ENCODE data around the gene CFHR3. TPM values are rescaled to one million over a fixed set of nuclear protein-coding genes. Genes with fewer than 3 reads are reported as not detected.

CFHR3 gene
- not detected for polyA plus RNA-seq (2012; ENCODE audit: insufficient read depth, insufficient read length, low read depth)

- no peaks in the 10 kb centered on the region for H3K36me3 ChIP-seq
- H3K4me3 ChIP-seq (ENCODE audit: low read depth, low read length), result no peak within 1 kb of the TSS
- H3K9me3 ChIP-seq, result no peaks in the 10 kb centered on the region
- no peaks in the 10 kb centered on the region for H3K4me1 ChIP-seq
- H3K27me3 ChIP-seq, result no peaks in the 10 kb centered on the region
- TF ChIP-seq CTCF (IDR thresholded peaks at IDR 0.05; ENCODE audit: low read depth, low read length), result no peak
- no peak for DNase-seq
Observed at GRCh38 chr1:196774603-196775002, at the start of gene CFHR3. TSS of gene CFHR3 (plus strand) at chr1:196774840. CDS start at chr1:196774887, 47 bp downstream.

- no peaks in the 10 kb centered on the region for H3K36me3 ChIP-seq
- no peak overlapping the region for H3K4me3 ChIP-seq (ENCODE audit: low read depth, low read length)
- peak; percentile 52 for TF ChIP-seq CTCF (IDR thresholded peaks at IDR 0.05; ENCODE audit: low read depth, low read length)
- H3K27me3 ChIP-seq, result peaks cover 11% of the 10 kb centered on the region
- no peak for DNase-seq
- no peaks in the 10 kb centered on the region for H3K9me3 ChIP-seq
- no peaks in the 10 kb centered on the region for H3K4me1 ChIP-seq
Observed at GRCh38 chr1:196732526-196732925, 42.1 kb upstream of the CFHR3 start.

- no peaks in the 10 kb centered on the region for H3K9me3 ChIP-seq
- DNase-seq, result no peak
- no peak overlapping the region for H3K4me3 ChIP-seq (ENCODE audit: low read depth, low read length)
- no peaks in the 10 kb centered on the region for H3K4me1 ChIP-seq
- no peaks in the 10 kb centered on the region for H3K36me3 ChIP-seq
- H3K27me3 ChIP-seq, result peaks cover 10% of the 10 kb centered on the region
- no peak for TF ChIP-seq CTCF (IDR thresholded peaks at IDR 0.05; ENCODE audit: low read depth, low read length)
Observed at GRCh38 chr1:196733091-196733970, 41.3 kb upstream of the CFHR3 start.

- DNase-seq, result no peak
Observed at GRCh38 chr1:196734006-196734405, 40.6 kb upstream of the CFHR3 start.

GRCh38 chr1:196734460-196734859, 40.2 kb upstream of the CFHR3 start:
- no peak overlapping the region for H3K4me3 ChIP-seq (ENCODE audit: low read depth, low read length)
- DNase-seq, result no peak
- no peaks in the 10 kb centered on the region for H3K9me3 ChIP-seq
- no peak for TF ChIP-seq CTCF (IDR thresholded peaks at IDR 0.05; ENCODE audit: low read depth, low read length)
- H3K27me3 ChIP-seq, result peaks cover 9% of the 10 kb centered on the region
- H3K36me3 ChIP-seq, result no peaks in the 10 kb centered on the region
- no peaks in the 10 kb centered on the region for H3K4me1 ChIP-seq

More at GRCh38 chr1:196734006-196734405, 40.6 kb upstream of the CFHR3 start:
- Histone ChIP-seq H3K27me3 (peaks cover 9% of the 10 kb centered on the region), H3K9me3 (no peaks in the 10 kb centered on the region), H3K4me3 (ENCODE audit: low read depth, low read length) (no peak overlapping the region), H3K36me3 (no peaks in the 10 kb centered on the region), H3K4me1 (no peaks in the 10 kb centered on the region)
- no peak for TF ChIP-seq CTCF (IDR thresholded peaks at IDR 0.05; ENCODE audit: low read depth, low read length)

GRCh38 chr1:196738730-196739129, 35.9 kb upstream of the CFHR3 start:
- H3K4me3 ChIP-seq (ENCODE audit: low read depth, low read length), result no peak overlapping the region
- H3K4me1 ChIP-seq, result no peaks in the 10 kb centered on the region
- no peak for DNase-seq
- H3K36me3 ChIP-seq, result no peaks in the 10 kb centered on the region
- H3K9me3 ChIP-seq, result no peaks in the 10 kb centered on the region
- no peak for TF ChIP-seq CTCF (IDR thresholded peaks at IDR 0.05; ENCODE audit: low read depth, low read length)
- peaks cover 9% of the 10 kb centered on the region; the same call in 1 of the 2 replicates for H3K27me3 ChIP-seq

Measured in BE2C (cell line).